GM12878 (cell line): ENCODE measurements around the gene BDH1.

ENCODE experiments used
- CTCF ChIP-seq, 3 experiments: IDR thresholded peaks in 2 of 3; conservative IDR thresholded peaks in 1 of 3; 2 replicates each; pipeline ENCODE4 v1.5.1; 2011; ENCODE audit warnings: low read depth in 3 of 3, low read length in 3 of 3, mild to moderate bottlenecking in 3 of 3, control low read depth in 2 of 3, moderate library complexity in 2 of 3, inconsistent platforms in 1 of 3, mixed read lengths in 1 of 3; ENCODE audit not compliant: control insufficient read depth in 2 of 3, insufficient read depth in 1 of 3; ENCODE audit errors: extremely low read depth in 1 of 3
- GABPA ChIP-seq: IDR thresholded peaks from 2 replicates; pipeline ENCODE4 v1.6.1; 2014; ENCODE audit warnings: antibody characterized with exemption, low read depth, mild to moderate bottlenecking, inconsistent platforms
- POLR2A ChIP-seq: IDR thresholded peaks from 2 replicates; pipeline ENCODE4 v1.6.1; 2011; ENCODE audit warnings: low read depth, mild to moderate bottlenecking, low read length
- TF ChIP-seq, protein P1 (sequence below): IDR thresholded peaks from 2 replicates; pipeline ENCODE4 v1.6.1; 2011; ENCODE audit warnings: borderline replicate concordance, low read depth, mild to moderate bottlenecking, moderate library complexity, low read length; ENCODE audit not compliant: insufficient read depth, poor library complexity, severe bottlenecking

DNA sequence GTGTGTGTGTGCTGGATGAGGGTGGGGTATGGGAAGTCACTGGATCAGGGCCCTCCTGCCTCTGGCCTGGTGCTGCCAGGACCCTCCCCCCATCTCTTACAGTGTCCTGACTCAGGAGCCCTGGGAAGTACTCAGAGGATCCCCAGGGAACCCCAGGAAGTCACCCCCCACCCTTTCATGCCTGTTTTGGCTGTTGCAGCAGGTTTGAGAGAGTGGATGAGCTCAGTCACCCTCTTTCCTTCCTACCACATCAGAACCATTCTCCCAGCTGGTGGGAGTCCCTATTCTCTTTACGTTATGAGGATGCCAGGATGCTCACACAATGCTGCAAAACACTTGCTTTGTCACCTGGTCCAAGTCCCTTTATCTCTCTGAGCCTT lies 59.0 kb downstream of the BDH1 start:
- TF ChIP-seq, protein P1, sequence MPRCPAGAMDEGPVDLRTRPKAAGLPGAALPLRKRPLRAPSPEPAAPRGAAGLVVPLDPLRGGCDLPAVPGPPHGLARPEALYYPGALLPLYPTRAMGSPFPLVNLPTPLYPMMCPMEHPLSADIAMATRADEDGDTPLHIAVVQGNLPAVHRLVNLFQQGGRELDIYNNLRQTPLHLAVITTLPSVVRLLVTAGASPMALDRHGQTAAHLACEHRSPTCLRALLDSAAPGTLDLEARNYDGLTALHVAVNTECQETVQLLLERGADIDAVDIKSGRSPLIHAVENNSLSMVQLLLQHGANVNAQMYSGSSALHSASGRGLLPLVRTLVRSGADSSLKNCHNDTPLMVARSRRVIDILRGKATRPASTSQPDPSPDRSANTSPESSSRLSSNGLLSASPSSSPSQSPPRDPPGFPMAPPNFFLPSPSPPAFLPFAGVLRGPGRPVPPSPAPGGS, result peak; percentile 15
- no peak for TF ChIP-seq CTCF (IDR thresholded peaks at IDR 0.05 in 2 of 3, conservative IDR thresholded peaks at IDR 0.05 in 1 of 3; ENCODE audit: control insufficient read depth in 2 of 3, extremely low read depth in 1 of 3, insufficient read depth in 1 of 3, low read depth in 3 of 3, low read length in 3 of 3)
- TF ChIP-seq POLR2A, result no peak
- no peak for TF ChIP-seq GABPA
